PFSK-1 (cell line): ENCODE data around the gene CEP68.

ENCODE experiments used
- FOXP2 ChIP-seq: optimal IDR thresholded peaks from 2 replicates; pipeline ENCODE3; 2011; ENCODE audit warnings: borderline replicate concordance, control low read depth, inconsistent platforms; ENCODE audit not compliant: insufficient read depth; ENCODE audit errors: extremely low read length, extremely low read depth
- POLR2AphosphoS5 ChIP-seq: IDR thresholded peaks from 2 replicates; pipeline ENCODE4 v1.6.1; 2012; ENCODE audit warnings: low read depth, mild to moderate bottlenecking, control low read depth, low read length, moderate library complexity
- TF ChIP-seq, protein P1 (sequence below), 2 experiments: IDR thresholded peaks; 2 replicates each; pipeline versions ENCODE4 v1.6.1 to v1.8.0; 2011 to 2012; ENCODE audit warnings: low read depth in 2 of 2, low read length in 2 of 2, control low read depth in 1 of 2, inconsistent platforms in 1 of 2, mild to moderate bottlenecking in 1 of 2, moderate library complexity in 1 of 2; ENCODE audit not compliant: insufficient read depth in 1 of 2

DNA sequence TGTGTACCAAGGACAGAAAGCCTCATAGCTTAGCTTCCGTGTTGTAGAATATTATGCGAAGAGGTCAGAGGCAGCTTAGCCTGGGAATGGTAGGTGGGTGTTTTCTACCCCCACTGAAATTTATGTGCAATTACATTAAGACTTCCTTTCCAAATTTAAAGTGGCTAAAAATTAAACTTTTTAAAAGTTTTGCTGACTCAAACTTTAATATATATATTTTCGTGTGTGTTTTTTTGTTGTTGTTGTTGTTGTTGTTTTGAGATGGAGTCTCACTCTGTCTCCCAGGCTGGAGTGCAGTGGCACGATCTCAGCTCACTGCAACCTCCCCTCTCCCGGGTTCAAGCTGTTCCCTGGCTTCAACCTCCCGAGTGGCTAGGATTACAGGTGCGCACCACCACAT lies 77.9 kb downstream of the CEP68 start:
- TF ChIP-seq POLR2AphosphoS5 (no peak), FOXP2 (no peak)
- TF ChIP-seq, protein P1, sequence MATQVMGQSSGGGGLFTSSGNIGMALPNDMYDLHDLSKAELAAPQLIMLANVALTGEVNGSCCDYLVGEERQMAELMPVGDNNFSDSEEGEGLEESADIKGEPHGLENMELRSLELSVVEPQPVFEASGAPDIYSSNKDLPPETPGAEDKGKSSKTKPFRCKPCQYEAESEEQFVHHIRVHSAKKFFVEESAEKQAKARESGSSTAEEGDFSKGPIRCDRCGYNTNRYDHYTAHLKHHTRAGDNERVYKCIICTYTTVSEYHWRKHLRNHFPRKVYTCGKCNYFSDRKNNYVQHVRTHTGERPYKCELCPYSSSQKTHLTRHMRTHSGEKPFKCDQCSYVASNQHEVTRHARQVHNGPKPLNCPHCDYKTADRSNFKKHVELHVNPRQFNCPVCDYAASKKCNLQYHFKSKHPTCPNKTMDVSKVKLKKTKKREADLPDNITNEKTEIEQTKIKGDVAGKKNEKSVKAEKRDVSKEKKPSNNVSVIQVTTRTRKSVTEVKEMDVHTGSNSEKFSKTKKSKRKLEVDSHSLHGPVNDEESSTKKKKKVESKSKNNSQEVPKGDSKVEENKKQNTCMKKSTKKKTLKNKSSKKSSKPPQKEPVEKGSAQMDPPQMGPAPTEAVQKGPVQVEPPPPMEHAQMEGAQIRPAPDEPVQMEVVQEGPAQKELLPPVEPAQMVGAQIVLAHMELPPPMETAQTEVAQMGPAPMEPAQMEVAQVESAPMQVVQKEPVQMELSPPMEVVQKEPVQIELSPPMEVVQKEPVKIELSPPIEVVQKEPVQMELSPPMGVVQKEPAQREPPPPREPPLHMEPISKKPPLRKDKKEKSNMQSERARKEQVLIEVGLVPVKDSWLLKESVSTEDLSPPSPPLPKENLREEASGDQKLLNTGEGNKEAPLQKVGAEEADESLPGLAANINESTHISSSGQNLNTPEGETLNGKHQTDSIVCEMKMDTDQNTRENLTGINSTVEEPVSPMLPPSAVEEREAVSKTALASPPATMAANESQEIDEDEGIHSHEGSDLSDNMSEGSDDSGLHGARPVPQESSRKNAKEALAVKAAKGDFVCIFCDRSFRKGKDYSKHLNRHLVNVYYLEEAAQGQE (IDR thresholded peaks at IDR 0.05; ENCODE audit: insufficient read depth in 1 of 2, low read depth in 2 of 2, low read length in 2 of 2) = no peak
